Esophagus mucosa (tissue), 1 donor: ENCODE results near the gene FFAR3. TPM values are rescaled to one million over a fixed set of nuclear protein-coding genes. Genes with fewer than 3 reads are reported as not detected.
A peak's percentile ranks its signal among the peaks of the same experiment; 100 is the strongest.
"Not testable (repeated sequence)": the region's sequence is repeated elsewhere in the genome, so short reads cannot be mapped to it uniquely, and the experiment has no call there.

Source experiments
- ATAC-seq: fragments of 200-7000 bp; cut with Tn5 transposase; one replicate; pipeline ENCODE4 v1.9.1; 2020
- total RNA-seq: library from RNA; stranded (reverse); gene quantifications from one replicate; pipeline ENCODE4 v1.2.4, GENCODE V29; 2023
- donor health status: DM: yes; HTN: yes; CAD: no.

FFAR3 gene
- total RNA-seq, 1 donor from 2014 or later = not detected

GRCh38 chr19:35378356-35378755 is 20.1 kb downstream of the FFAR3 start:
- no peak for ATAC-seq

- not testable (repeated sequence) for ATAC-seq
These were observed 21.3 kb downstream of the FFAR3 start for GRCh38 chr19:35379545-35379944.

GRCh38 chr19:35379992-35380391 is 21.7 kb downstream of the FFAR3 start:
- no peak for ATAC-seq

- no peak for ATAC-seq
These were observed 22.3 kb downstream of the FFAR3 start for GRCh38 chr19:35380450-35381124.

GRCh38 chr19:35381318-35381717 is 23.1 kb downstream of the FFAR3 start:
- ATAC-seq = no peak

GRCh38 chr19:35381926-35382325 is 23.7 kb downstream of the FFAR3 start:
- ATAC-seq = no peak

GRCh38 chr19:35383536-35383935 is 25.3 kb downstream of the FFAR3 start:
- ATAC-seq = no peak

GRCh38 chr19:35388277-35389054 is 30.2 kb downstream of the FFAR3 start:
- no peak for ATAC-seq

- ATAC-seq = no peak
These were observed 31.1 kb downstream of the FFAR3 start for GRCh38 chr19:35389192-35389861.

GRCh38 chr19:35392742-35393715 is 34.8 kb downstream of the FFAR3 start:
- no peak for ATAC-seq

- no peak for ATAC-seq
These were observed 37.3 kb downstream of the FFAR3 start for GRCh38 chr19:35395382-35396199.

- no peak for ATAC-seq
These were observed 38.1 kb downstream of the FFAR3 start for GRCh38 chr19:35396240-35396885.

- peak; percentile 20 for ATAC-seq
These were observed 38.8 kb downstream of the FFAR3 start for GRCh38 chr19:35397064-35397463.

GRCh38 chr19:35398570-35398969 is 40.3 kb downstream of the FFAR3 start:
- ATAC-seq = no peak

GRCh38 chr19:35399231-35399630 is 41.0 kb downstream of the FFAR3 start:
- ATAC-seq = no peak

- no peak for ATAC-seq
These were observed 41.9 kb downstream of the FFAR3 start for GRCh38 chr19:35399948-35400772.

- no peak for ATAC-seq
These were observed 42.5 kb downstream of the FFAR3 start for GRCh38 chr19:35400773-35401100.

GRCh38 chr19:35401416-35401815 is 43.2 kb downstream of the FFAR3 start:
- ATAC-seq = not testable (repeated sequence)

GRCh38 chr19:35403116-35403760 is 45.0 kb downstream of the FFAR3 start:
- no peak for ATAC-seq
